ENCODE data around the gene KAT8. TPM values are rescaled to one million over a fixed set of nuclear protein-coding genes. Genes with fewer than 3 reads are reported as not detected.

Gene KAT8
- polyA plus RNA-seq, 3 donors, result 34.5 to 136 (median 42.0) TPM

DNA sequence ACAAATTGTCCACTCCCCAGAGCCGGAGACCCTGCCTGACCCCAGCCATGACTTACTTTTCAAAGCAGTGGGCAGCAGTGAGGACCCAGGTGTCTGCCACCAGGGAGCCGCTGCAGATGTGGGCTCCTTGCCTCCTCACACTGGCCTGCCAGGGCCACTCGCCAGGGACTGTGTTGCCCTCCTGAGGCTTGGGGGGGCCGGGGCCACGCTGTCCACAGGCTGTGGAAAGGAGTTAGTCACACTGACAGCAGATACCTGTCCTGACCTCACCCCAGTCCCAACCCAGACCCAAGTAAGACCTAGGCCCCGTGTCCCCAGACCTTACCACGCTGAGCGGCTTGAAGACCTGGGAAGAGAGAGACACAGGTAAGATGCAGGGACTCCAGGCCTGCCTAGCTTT is 30.0 kb upstream of the KAT8 start:
- Histone ChIP-seq H3K4me3 (replicated peaks in 1 of 3; ENCODE audit: low read depth in 2 of 3, low read length in 3 of 3) (no peak overlapping the region), H3K9me3 (replicated peaks in 1 of 2; ENCODE audit: control insufficient read depth in 1 of 2, insufficient read depth in 1 of 2, low read length in 2 of 2) (no peaks in the 10 kb centered on the region), H3K4me2 (replicated peaks; ENCODE audit: extremely low read depth, low read length, poor library complexity, severe bottlenecking) (no peak overlapping the region), H3K4me1 (ENCODE audit: control insufficient read depth in 1 of 2, insufficient read depth in 2 of 2, low read length in 2 of 2) (no peaks in the 10 kb centered on the region), H4K20me1 (ENCODE audit: insufficient read depth, low read length) (peaks cover 26% of the 10 kb centered on the region), H3K27me3 (ENCODE audit: control insufficient read depth in 2 of 2, insufficient read depth in 2 of 2, low read length in 2 of 2) (no peaks in the 10 kb centered on the region), H3K36me3 (replicated peaks in 1 of 2; ENCODE audit: control insufficient read depth in 1 of 2, insufficient read depth in 2 of 2, low read length in 2 of 2) (peaks cover 33 to 77% of the 10 kb centered on the region in 2 donors), H2AFZ (ENCODE audit: insufficient read depth, low read depth, low read length, poor library complexity, severe bottlenecking) (no peak overlapping the region), H3K79me2 (ENCODE audit: insufficient read depth, low read length) (peaks cover 10% of the 10 kb centered on the region), H3K9ac (ENCODE audit: insufficient read depth, low read length, poor library complexity, severe bottlenecking) (no peak overlapping the region), H3K27ac (ENCODE audit: low read depth in 1 of 2, low read length in 2 of 2) (no peak overlapping the region)
- Mint-ChIP-seq H3K36me3 (peaks cover 38 to 59% of the 10 kb centered on the region in 2 donors), H3K27me3 (ENCODE audit: low read depth in 3 of 3) (peaks cover 0 to 3% (median 0%) of the 10 kb centered on the region in 3 donors), H3K4me1 (peaks cover 4% of the 10 kb centered on the region), H3K9me3 (no peaks in the 10 kb centered on the region), H3K4me3 (no peak overlapping the region), H3K27ac (no peak overlapping the region)
- no peak for DNase-seq
- TF ChIP-seq, protein P1, sequence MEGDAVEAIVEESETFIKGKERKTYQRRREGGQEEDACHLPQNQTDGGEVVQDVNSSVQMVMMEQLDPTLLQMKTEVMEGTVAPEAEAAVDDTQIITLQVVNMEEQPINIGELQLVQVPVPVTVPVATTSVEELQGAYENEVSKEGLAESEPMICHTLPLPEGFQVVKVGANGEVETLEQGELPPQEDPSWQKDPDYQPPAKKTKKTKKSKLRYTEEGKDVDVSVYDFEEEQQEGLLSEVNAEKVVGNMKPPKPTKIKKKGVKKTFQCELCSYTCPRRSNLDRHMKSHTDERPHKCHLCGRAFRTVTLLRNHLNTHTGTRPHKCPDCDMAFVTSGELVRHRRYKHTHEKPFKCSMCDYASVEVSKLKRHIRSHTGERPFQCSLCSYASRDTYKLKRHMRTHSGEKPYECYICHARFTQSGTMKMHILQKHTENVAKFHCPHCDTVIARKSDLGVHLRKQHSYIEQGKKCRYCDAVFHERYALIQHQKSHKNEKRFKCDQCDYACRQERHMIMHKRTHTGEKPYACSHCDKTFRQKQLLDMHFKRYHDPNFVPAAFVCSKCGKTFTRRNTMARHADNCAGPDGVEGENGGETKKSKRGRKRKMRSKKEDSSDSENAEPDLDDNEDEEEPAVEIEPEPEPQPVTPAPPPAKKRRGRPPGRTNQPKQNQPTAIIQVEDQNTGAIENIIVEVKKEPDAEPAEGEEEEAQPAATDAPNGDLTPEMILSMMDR (IDR thresholded peaks at IDR 0.05), result no peak
- intact Hi-C loops (cut with micrococcal nuclease), result no loop called here
- 95% methylated on average over 3 of the region's 8 CpGs for WGBS (ENCODE audit: insufficient coverage)

- 100% methylated on average over 1 of the region's 5 CpGs for WGBS (ENCODE audit: insufficient coverage)
- Histone ChIP-seq H3K4me3 (replicated peaks in 1 of 3; ENCODE audit: low read depth in 2 of 3, low read length in 3 of 3) (no peak overlapping the region), H3K4me1 (ENCODE audit: control insufficient read depth in 1 of 2, insufficient read depth in 2 of 2, low read length in 2 of 2) (no peaks in the 10 kb centered on the region), H3K27ac (ENCODE audit: low read depth in 1 of 2, low read length in 2 of 2) (no peak overlapping the region), H4K20me1 (ENCODE audit: insufficient read depth, low read length) (peaks cover 21% of the 10 kb centered on the region), H3K36me3 (replicated peaks in 1 of 2; ENCODE audit: control insufficient read depth in 1 of 2, insufficient read depth in 2 of 2, low read length in 2 of 2) (peaks cover 31 to 72% of the 10 kb centered on the region in 2 donors), H3K4me2 (replicated peaks; ENCODE audit: extremely low read depth, low read length, poor library complexity, severe bottlenecking) (no peak overlapping the region), H3K9ac (ENCODE audit: insufficient read depth, low read length, poor library complexity, severe bottlenecking) (no peak overlapping the region), H2AFZ (ENCODE audit: insufficient read depth, low read depth, low read length, poor library complexity, severe bottlenecking) (no peak overlapping the region), H3K9me3 (replicated peaks in 1 of 2; ENCODE audit: control insufficient read depth in 1 of 2, insufficient read depth in 1 of 2, low read length in 2 of 2) (no peaks in the 10 kb centered on the region), H3K27me3 (ENCODE audit: control insufficient read depth in 2 of 2, insufficient read depth in 2 of 2, low read length in 2 of 2) (no peaks in the 10 kb centered on the region), H3K79me2 (ENCODE audit: insufficient read depth, low read length) (peaks cover 14% of the 10 kb centered on the region)
- Mint-ChIP-seq H3K36me3 (peaks cover 39 to 60% of the 10 kb centered on the region in 2 donors), H3K27ac (no peak overlapping the region), H3K4me3 (no peak overlapping the region), H3K27me3 (ENCODE audit: low read depth in 3 of 3) (peaks cover 0 to 3% (median 0%) of the 10 kb centered on the region in 3 donors), H3K9me3 (no peaks in the 10 kb centered on the region), H3K4me1 (peaks cover 2% of the 10 kb centered on the region)
- no peak for DNase-seq
- TF ChIP-seq, protein P1 (IDR thresholded peaks at IDR 0.05), result no peak
- intact Hi-C loops (cut with micrococcal nuclease), result no loop called here
These were observed 29.5 kb upstream of the KAT8 start for GRCh38 chr16:31087971-31088370.
